IMR-90 (cell line): ENCODE measurements around the gene CCDC167. TPM values are rescaled to one million over a fixed set of nuclear protein-coding genes. Genes with fewer than 3 reads are reported as not detected.

Source experiments
- ATAC-seq: fragments of 200-7000 bp; cut with Tn5 transposase; 2 replicates; pipeline ENCODE4 v1.9.1; 2020; ENCODE audit warnings: low read depth, mild to moderate bottlenecking, moderate library complexity
- BruUV-seq: library from RNA; stranded (reverse); fragments of 400-500 nt; replicated peaks from 2 replicates; lab custom pipeline; 2021; lab: Mats Ljungman, UMichigan
- CTCF ChIA-PET: fragments of 300-600 bp; formaldehyde crosslinking; extraction: SDS; loops from one replicate; lab custom pipeline; 2021; ENCODE audit warnings: antibody characterized with exemption; lab: Yijun Ruan, JAX
- POLR2A ChIA-PET: fragments of 300-600 bp; sonication (Branson Sonifier 250); formaldehyde crosslinking; loops from one replicate; lab custom pipeline; 2022; ENCODE audit warnings: antibody characterized with exemption; ENCODE audit not compliant: unreplicated experiment; lab: Charles Lee
- DNase-seq: peaks from one replicate; pipeline ENCODE4 v3.0.0; 2013
- H2AFZ ChIP-seq: replicated peaks from 2 replicates; pipeline ENCODE3; 2013; ENCODE audit warnings: low read length, mild to moderate bottlenecking; ENCODE audit not compliant: poor library complexity
- H2AK5ac ChIP-seq: 2 replicates; pipeline ENCODE4 v1.6.1; 2013; ENCODE audit warnings: low read depth, low read length, inconsistent platforms
- H2AK9ac ChIP-seq: replicated peaks from 2 replicates; pipeline ENCODE3; 2013; ENCODE audit warnings: mild to moderate bottlenecking, low read depth, low read length, moderate library complexity; ENCODE audit not compliant: poor library complexity
- H2BK120ac ChIP-seq: 2 replicates; pipeline ENCODE4 v1.6.1; 2013; ENCODE audit warnings: low read depth, low read length, inconsistent platforms
- H2BK15ac ChIP-seq: 3 replicates; pipeline ENCODE4 v1.6.1; 2013; ENCODE audit warnings: low read depth, low read length, inconsistent platforms
- H2BK20ac ChIP-seq: 2 replicates; pipeline ENCODE4 v1.6.1; 2013; ENCODE audit warnings: low read depth, mild to moderate bottlenecking, inconsistent platforms, low read length, moderate library complexity
- H2BK5ac ChIP-seq: 2 replicates; pipeline ENCODE4 v1.6.1; 2013; ENCODE audit warnings: mild to moderate bottlenecking, low read depth, low read length, inconsistent platforms; ENCODE audit not compliant: poor library complexity, severe bottlenecking
- H3K14ac ChIP-seq: replicated peaks from 2 replicates; pipeline ENCODE4 v1.6.1; 2013; ENCODE audit warnings: low read depth, low read length, inconsistent platforms
- H3K18ac ChIP-seq: 2 replicates; pipeline ENCODE4 v1.6.1; 2013; ENCODE audit warnings: low read depth, low read length, control low read depth
- H3K23ac ChIP-seq: 2 replicates; pipeline ENCODE4 v1.6.1; 2013; ENCODE audit warnings: low read depth, low read length, inconsistent platforms
- H3K27ac ChIP-seq: 2 replicates; pipeline ENCODE4 v1.5.1; 2013; ENCODE audit warnings: mild to moderate bottlenecking, control low read depth, low read length; ENCODE audit not compliant: insufficient read depth
- H3K27me3 ChIP-seq: 2 replicates; pipeline ENCODE4 v1.6.1; 2013; ENCODE audit warnings: low read length; ENCODE audit not compliant: control insufficient read depth, insufficient read depth
- H3K36me3 ChIP-seq: 2 replicates; pipeline ENCODE4 v1.6.1; 2013; ENCODE audit warnings: low read length, mixed read lengths; ENCODE audit not compliant: control insufficient read depth, insufficient read depth
- H3K4ac ChIP-seq: 2 replicates; pipeline ENCODE4 v1.6.1; 2013; ENCODE audit warnings: low read depth, low read length, inconsistent platforms
- H3K4me1 ChIP-seq: 2 replicates; pipeline ENCODE4 v1.6.1; 2013; ENCODE audit warnings: low read length, mixed read lengths; ENCODE audit not compliant: control insufficient read depth, insufficient read depth
- H3K4me2 ChIP-seq: 2 replicates; pipeline ENCODE4 v1.6.1; 2013; ENCODE audit warnings: low read depth, mild to moderate bottlenecking, control low read depth, low read length, moderate library complexity
- H3K4me3 ChIP-seq: 2 replicates; pipeline ENCODE4 v1.5.1; 2013; ENCODE audit warnings: low read depth, mild to moderate bottlenecking, control low read depth, low read length, moderate library complexity; ENCODE audit not compliant: insufficient read depth
- H3K56ac ChIP-seq: 2 replicates; pipeline ENCODE4 v1.6.1; 2013; ENCODE audit warnings: low read length, inconsistent platforms; ENCODE audit not compliant: insufficient read depth; ENCODE audit errors: extremely low read depth
- H3K79me1 ChIP-seq, 2 experiments: 2 replicates each; pipeline ENCODE4 v1.6.1; 2013; ENCODE audit warnings: low read length in 2 of 2, inconsistent platforms in 1 of 2, low read depth in 1 of 2
- H3K9ac ChIP-seq: 2 replicates; pipeline ENCODE4 v1.6.1; 2013; ENCODE audit warnings: low read depth, low read length, control low read depth
- H3K9me1 ChIP-seq: 2 replicates; pipeline ENCODE4 v1.6.1; 2013; ENCODE audit warnings: low read length, inconsistent platforms; ENCODE audit not compliant: insufficient read depth
- H3K9me3 ChIP-seq: 2 replicates; pipeline ENCODE4 v1.6.1; 2013; ENCODE audit warnings: low read length; ENCODE audit not compliant: control insufficient read depth, insufficient read depth
- H4K20me1 ChIP-seq: 2 replicates; pipeline ENCODE4 v1.6.1; 2013; ENCODE audit warnings: low read length, inconsistent platforms; ENCODE audit not compliant: insufficient read depth
- H4K5ac ChIP-seq: 2 replicates; pipeline ENCODE4 v1.6.1; 2013; ENCODE audit warnings: mild to moderate bottlenecking, low read depth, low read length, control low read depth
- H4K8ac ChIP-seq, 2 experiments: 2 replicates each; pipeline ENCODE4 v1.6.1; 2013; ENCODE audit warnings: low read depth in 2 of 2, low read length in 2 of 2, control low read depth in 1 of 2, inconsistent platforms in 1 of 2
- H4K91ac ChIP-seq: 2 replicates; pipeline ENCODE4 v1.6.1; 2013; ENCODE audit warnings: low read depth, low read length, inconsistent platforms; ENCODE audit not compliant: insufficient read depth
- BHLHE40 ChIP-seq: fragments of 150-350 bp; IDR thresholded peaks from 2 replicates; pipeline ENCODE4 v1.6.1; 2016; ENCODE audit warnings: mild to moderate bottlenecking, low read depth, low read length
- MAFK ChIP-seq: IDR thresholded peaks from 2 replicates; pipeline ENCODE4 v1.6.1; 2012; ENCODE audit warnings: low read depth, low read length, improper control_type of control experiment
- MAZ ChIP-seq: IDR thresholded peaks from 2 replicates; pipeline ENCODE4 v1.6.1; 2012; ENCODE audit warnings: low read depth, mild to moderate bottlenecking, low read length, improper control_type of control experiment, moderate library complexity, borderline replicate concordance
- MXI1 ChIP-seq: IDR thresholded peaks from 2 replicates; pipeline ENCODE4 v1.6.1; 2012; ENCODE audit warnings: low read depth, mild to moderate bottlenecking, low read length, moderate library complexity, borderline replicate concordance
- POLR2A ChIP-seq: IDR thresholded peaks from 2 replicates; pipeline ENCODE4 v1.6.1; 2012; ENCODE audit warnings: mild to moderate bottlenecking, low read depth, low read length
- RCOR1 ChIP-seq: IDR thresholded peaks from 2 replicates; pipeline ENCODE4 v1.6.1; 2012; ENCODE audit warnings: mild to moderate bottlenecking, low read length, improper control_type of control experiment; ENCODE audit not compliant: insufficient replicate concordance
- RFX5 ChIP-seq: IDR thresholded peaks from 2 replicates; pipeline ENCODE4 v1.8.0; 2012; ENCODE audit warnings: low read depth, mild to moderate bottlenecking, low read length, moderate library complexity
- SMC3 ChIP-seq: fragments of 150-350 bp; IDR thresholded peaks from 2 replicates; pipeline ENCODE4 v1.6.1; 2016; ENCODE audit warnings: low read depth, mild to moderate bottlenecking, antibody characterized with exemption, low read length, moderate library complexity
- WGBS, 2 experiments: methylation state at CpG; one replicate each; pipeline versions ENCODE4 v1.1.5 to v1.1.7; 2013; ENCODE audit warnings: missing lambda C conversion rate in 2 of 2; ENCODE audit not compliant: insufficient read length in 1 of 2; ENCODE audit errors: extremely low coverage in 2 of 2; 5-methylcytosine and 5-hydroxymethylcytosine counted together
- dilution Hi-C: fragments of 300-500 bp; cut with HindIII; formaldehyde crosslinking; loops from one replicate; pipeline ENCODE4 v1.14.3; 2018; ENCODE audit warnings: low sequenced_read_pairs; ENCODE audit not compliant: unreplicated experiment
- in situ Hi-C: fragments of 300-500 bp; cut with MboI; formaldehyde crosslinking; loops from 3 replicates; pipeline ENCODE4 v1.14.3; 2019; ENCODE audit warnings: low sequenced_read_pairs, inconsistent platforms, mixed read lengths
- intact Hi-C: fragments of 100-400 bp; cut with micrococcal nuclease; formaldehyde crosslinking; loops from 2 replicates; pipeline ENCODE4 v1.10.0; 2022
- polyA plus RNA-seq, 3 experiments: library from polyadenylated mRNA; depleted of rRNA; stranded (reverse); fragments of >200 nt; gene quantifications; 2 replicates each; pipeline ENCODE4 v1.2.3, GENCODE V29; 2012; ENCODE audit warnings: low replicate concordance in 1 of 3
- total RNA-seq: library from RNA; depleted of rRNA; stranded (reverse); fragments of >200 nt; gene quantifications from 2 replicates; pipeline ENCODE4 v1.2.3, GENCODE V29; 2012
- TF ChIP-seq, protein P1 (sequence below): fragments of 150-350 bp; IDR thresholded peaks from 2 replicates; pipeline ENCODE4 v1.6.1; 2017; ENCODE audit warnings: mild to moderate bottlenecking, antibody characterized with exemption, low read length, low read depth
- TF ChIP-seq, protein P2 (sequence below): conservative IDR thresholded peaks from 2 replicates; pipeline ENCODE4 v1.5.1; 2012; ENCODE audit warnings: mild to moderate bottlenecking, low read depth, low read length, improper control_type of control experiment
- TF ChIP-seq, protein P3 (sequence below): fragments of 150-350 bp; IDR thresholded peaks from 2 replicates; pipeline ENCODE4 v1.6.1; 2016; ENCODE audit warnings: low read depth, mild to moderate bottlenecking, low read length, moderate library complexity, borderline replicate concordance

The CCDC167 gene
- total and polyA plus RNA-seq, 2 of the 4 experiments (the other 2 are of a cell fraction): 35.8 to 96.8 TPM

DNA sequence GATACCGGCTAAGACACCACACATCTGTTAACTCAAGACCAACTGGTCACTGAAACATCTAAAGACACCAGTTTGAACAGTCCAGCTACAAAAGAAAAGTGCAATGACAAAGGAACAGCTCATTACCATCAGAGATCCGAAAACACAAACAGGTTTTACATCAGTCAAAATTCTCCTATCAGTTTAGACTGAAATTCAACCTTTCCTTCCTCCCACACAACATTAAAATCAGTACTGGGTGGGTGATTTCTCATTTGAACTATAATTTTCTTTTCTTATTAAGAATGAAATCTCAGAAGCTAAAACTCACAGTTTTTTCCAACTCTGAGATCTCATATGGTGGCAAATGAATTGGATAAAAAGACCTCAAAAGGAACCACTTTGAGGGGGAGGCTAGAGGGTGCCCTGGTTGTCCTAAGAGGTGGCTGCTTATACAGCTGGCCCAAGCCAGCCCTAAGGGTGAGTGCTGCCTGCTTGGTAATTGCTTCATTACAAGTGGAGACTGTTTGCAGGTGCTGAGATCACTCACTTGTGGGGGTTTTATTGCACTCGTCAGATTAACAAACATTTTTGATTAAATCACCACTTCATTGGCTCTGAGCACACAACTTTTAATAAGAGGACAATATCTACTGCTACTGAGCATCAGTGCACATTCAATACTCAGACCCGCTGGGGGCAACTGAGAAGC, 4.3 kb downstream of the CCDC167 start:
- Histone ChIP-seq H4K8ac (no peak overlapping the region), H3K4me2 (no peak overlapping the region), H2AFZ (no peak overlapping the region), H3K56ac (no peak overlapping the region), H3K18ac (no peak overlapping the region), H2BK15ac (no peak overlapping the region), H2BK20ac (no peak overlapping the region), H3K4ac (no peak overlapping the region), H2AK9ac (no peak overlapping the region), H3K27ac (no peak overlapping the region), H4K5ac (no peak overlapping the region), H3K27me3 (no peaks in the 10 kb centered on the region), H3K23ac (no peak overlapping the region), H3K4me1 (no peaks in the 10 kb centered on the region), H3K79me1 (peaks cover 7 to 33% of the 10 kb centered on the region in 2 experiments), H3K14ac (no peak overlapping the region), H3K36me3 (no peaks in the 10 kb centered on the region), H3K9me3 (no peaks in the 10 kb centered on the region), H3K4me3 (no peak overlapping the region), H3K9me1 (peaks cover 10% of the 10 kb centered on the region), H4K91ac (no peak overlapping the region), H2AK5ac (no peak overlapping the region), H2BK120ac (no peak overlapping the region), H2BK5ac (no peak overlapping the region), H3K9ac (no peak overlapping the region), H4K20me1 (peaks cover 2% of the 10 kb centered on the region; the same call in 1 of the 2 replicates)
- in situ Hi-C loops (no loop called here), dilution Hi-C loops (no loop called here), intact Hi-C loops (loop anchor here (10.0 kb wide), 1 partner anchor 509 kb away; no protein-coding TSS in a partner anchor)
- POLR2A ChIA-PET: no interaction called here
- no peak for ATAC-seq
- CTCF ChIA-PET: no interaction called here
- BruUV-seq: no TSS peak
- DNase-seq: no peak
- no CpG with 5 or more reads among the region's 4 CpGs for WGBS, 2 experiments
- TF ChIP-seq MAFK: no peak
- TF ChIP-seq, protein P1, sequence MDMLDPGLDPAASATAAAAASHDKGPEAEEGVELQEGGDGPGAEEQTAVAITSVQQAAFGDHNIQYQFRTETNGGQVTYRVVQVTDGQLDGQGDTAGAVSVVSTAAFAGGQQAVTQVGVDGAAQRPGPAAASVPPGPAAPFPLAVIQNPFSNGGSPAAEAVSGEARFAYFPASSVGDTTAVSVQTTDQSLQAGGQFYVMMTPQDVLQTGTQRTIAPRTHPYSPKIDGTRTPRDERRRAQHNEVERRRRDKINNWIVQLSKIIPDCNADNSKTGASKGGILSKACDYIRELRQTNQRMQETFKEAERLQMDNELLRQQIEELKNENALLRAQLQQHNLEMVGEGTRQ: no peak
- no peak for TF ChIP-seq RCOR1
- no peak for TF ChIP-seq MXI1
- TF ChIP-seq RFX5: no peak
- no peak for TF ChIP-seq MAZ
- TF ChIP-seq, protein P2, sequence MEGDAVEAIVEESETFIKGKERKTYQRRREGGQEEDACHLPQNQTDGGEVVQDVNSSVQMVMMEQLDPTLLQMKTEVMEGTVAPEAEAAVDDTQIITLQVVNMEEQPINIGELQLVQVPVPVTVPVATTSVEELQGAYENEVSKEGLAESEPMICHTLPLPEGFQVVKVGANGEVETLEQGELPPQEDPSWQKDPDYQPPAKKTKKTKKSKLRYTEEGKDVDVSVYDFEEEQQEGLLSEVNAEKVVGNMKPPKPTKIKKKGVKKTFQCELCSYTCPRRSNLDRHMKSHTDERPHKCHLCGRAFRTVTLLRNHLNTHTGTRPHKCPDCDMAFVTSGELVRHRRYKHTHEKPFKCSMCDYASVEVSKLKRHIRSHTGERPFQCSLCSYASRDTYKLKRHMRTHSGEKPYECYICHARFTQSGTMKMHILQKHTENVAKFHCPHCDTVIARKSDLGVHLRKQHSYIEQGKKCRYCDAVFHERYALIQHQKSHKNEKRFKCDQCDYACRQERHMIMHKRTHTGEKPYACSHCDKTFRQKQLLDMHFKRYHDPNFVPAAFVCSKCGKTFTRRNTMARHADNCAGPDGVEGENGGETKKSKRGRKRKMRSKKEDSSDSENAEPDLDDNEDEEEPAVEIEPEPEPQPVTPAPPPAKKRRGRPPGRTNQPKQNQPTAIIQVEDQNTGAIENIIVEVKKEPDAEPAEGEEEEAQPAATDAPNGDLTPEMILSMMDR: no peak
- TF ChIP-seq, protein P3, sequence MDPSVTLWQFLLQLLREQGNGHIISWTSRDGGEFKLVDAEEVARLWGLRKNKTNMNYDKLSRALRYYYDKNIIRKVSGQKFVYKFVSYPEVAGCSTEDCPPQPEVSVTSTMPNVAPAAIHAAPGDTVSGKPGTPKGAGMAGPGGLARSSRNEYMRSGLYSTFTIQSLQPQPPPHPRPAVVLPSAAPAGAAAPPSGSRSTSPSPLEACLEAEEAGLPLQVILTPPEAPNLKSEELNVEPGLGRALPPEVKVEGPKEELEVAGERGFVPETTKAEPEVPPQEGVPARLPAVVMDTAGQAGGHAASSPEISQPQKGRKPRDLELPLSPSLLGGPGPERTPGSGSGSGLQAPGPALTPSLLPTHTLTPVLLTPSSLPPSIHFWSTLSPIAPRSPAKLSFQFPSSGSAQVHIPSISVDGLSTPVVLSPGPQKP: no peak
- TF ChIP-seq SMC3: no peak
- no peak for TF ChIP-seq BHLHE40
- TF ChIP-seq POLR2A: no peak
